Liver (tissue), 9 donors: ENCODE data around the gene MAN1C1. TPM values are rescaled to one million over a fixed set of nuclear protein-coding genes. Genes with fewer than 3 reads are reported as not detected.

Experiments
- DNase-seq: peaks from one replicate; pipeline ENCODE4 v3.0.0-alpha.2; 2017; ENCODE audit warnings: low spot score
- H3K27ac ChIP-seq, 2 donors: one replicate each; pipeline ENCODE4 v1.7.0; 2013; ENCODE audit warnings: inconsistent platforms in 2 of 2, low read length in 2 of 2, control low read depth in 1 of 2, low read depth in 1 of 2, mild to moderate bottlenecking in 1 of 2
- H3K27me3 ChIP-seq, 4 donors: one replicate each; pipeline versions ENCODE4 v1.6.1 to v1.7.0; 2013; ENCODE audit warnings: low read length in 3 of 4, inconsistent platforms in 1 of 4, mild to moderate bottlenecking in 1 of 4, moderate library complexity in 1 of 4; ENCODE audit not compliant: control insufficient read depth in 4 of 4, insufficient read depth in 4 of 4
- H3K36me3 ChIP-seq, 4 donors: one replicate each; pipeline versions ENCODE4 v1.6.1 to v1.7.0; 2013; ENCODE audit warnings: low read length in 3 of 4, mild to moderate bottlenecking in 3 of 4, low read depth in 1 of 4, moderate library complexity in 1 of 4; ENCODE audit not compliant: control insufficient read depth in 4 of 4, insufficient read depth in 3 of 4
- H3K4me1 ChIP-seq, 4 donors: one replicate each; pipeline versions ENCODE4 v1.6.1 to v1.7.0; 2013; ENCODE audit warnings: low read length in 3 of 4, mild to moderate bottlenecking in 3 of 4, moderate library complexity in 1 of 4; ENCODE audit not compliant: control insufficient read depth in 4 of 4, insufficient read depth in 4 of 4
- H3K4me3 ChIP-seq, 3 donors: one replicate each; pipeline versions ENCODE4 v1.6.1 to v1.7.0; 2013; ENCODE audit warnings: low read length in 3 of 3, control low read depth in 1 of 3, low read depth in 1 of 3, mild to moderate bottlenecking in 1 of 3
- H3K9ac ChIP-seq, 2 donors: one replicate each; pipeline ENCODE4 v1.7.0; 2013; ENCODE audit warnings: low read length in 2 of 2, mild to moderate bottlenecking in 2 of 2, moderate library complexity in 2 of 2, control low read depth in 1 of 2, low read depth in 1 of 2
- H3K9me3 ChIP-seq, 4 donors: one replicate each; pipeline versions ENCODE4 v1.6.1 to v1.7.0; 2013; ENCODE audit warnings: low read length in 3 of 4; ENCODE audit not compliant: control insufficient read depth in 4 of 4
- ATF3 ChIP-seq: IDR thresholded peaks from 2 replicates; pipeline ENCODE4 v1.6.1; 2016; ENCODE audit warnings: antibody characterized with exemption
- CTCF ChIP-seq: fragments of 150-350 bp; IDR thresholded peaks from 2 replicates; pipeline ENCODE4 v1.5.1; 2017; ENCODE audit warnings: improper control_type of control experiment, low read depth, low read length; ENCODE audit not compliant: missing input control
- EGR1 ChIP-seq, 2 donors: IDR thresholded peaks; 2 replicates each; pipeline ENCODE4 v1.6.1; 2016 to 2018; ENCODE audit warnings: antibody characterized with exemption in 2 of 2, low read depth in 2 of 2
- FOXA1 ChIP-seq: IDR thresholded peaks from 2 replicates; pipeline ENCODE4 v1.6.1; 2016; ENCODE audit warnings: antibody characterized with exemption
- FOXA2 ChIP-seq: IDR thresholded peaks from 2 replicates; pipeline ENCODE4 v1.6.1; 2016; ENCODE audit warnings: antibody characterized with exemption
- GABPA ChIP-seq, 2 donors: IDR thresholded peaks in 1 of 2; conservative IDR thresholded peaks in 1 of 2; 2 replicates each; pipeline ENCODE4 v1.6.1; 2016; ENCODE audit warnings: antibody characterized with exemption in 2 of 2, mild to moderate bottlenecking in 1 of 2, moderate library complexity in 1 of 2
- HNF4A ChIP-seq, 2 donors: conservative IDR thresholded peaks; 2 replicates each; pipeline ENCODE4 v1.6.1; 2016; ENCODE audit warnings: antibody characterized with exemption in 2 of 2, mild to moderate bottlenecking in 2 of 2
- HNF4G ChIP-seq: IDR thresholded peaks from 2 replicates; pipeline ENCODE4 v1.6.1; 2016; ENCODE audit warnings: antibody characterized with exemption
- JUND ChIP-seq, 2 donors: IDR thresholded peaks; 2 replicates each; pipeline ENCODE4 v1.6.1; 2016; ENCODE audit warnings: antibody characterized with exemption in 2 of 2
- MAX ChIP-seq: IDR thresholded peaks from 2 replicates; pipeline ENCODE4 v1.6.1; 2016; ENCODE audit warnings: antibody characterized with exemption
- NR2F2 ChIP-seq: IDR thresholded peaks from 2 replicates; pipeline ENCODE4 v1.6.1; 2016; ENCODE audit warnings: antibody characterized with exemption
- RAD21 ChIP-seq, 2 donors: IDR thresholded peaks; 2 replicates each; pipeline ENCODE4 v1.6.1; 2016; ENCODE audit warnings: antibody characterized with exemption in 2 of 2, mild to moderate bottlenecking in 2 of 2
- REST ChIP-seq: IDR thresholded peaks from 2 replicates; pipeline ENCODE4 v1.6.1; 2016; ENCODE audit warnings: antibody characterized with exemption, mild to moderate bottlenecking
- RXRA ChIP-seq, 2 donors: IDR thresholded peaks; 2 replicates each; pipeline ENCODE4 v1.6.1; 2017 to 2018; ENCODE audit warnings: antibody characterized with exemption in 2 of 2, mild to moderate bottlenecking in 1 of 2
- SP1 ChIP-seq: IDR thresholded peaks from 2 replicates; pipeline ENCODE4 v1.6.1; 2018; ENCODE audit warnings: antibody characterized with exemption, mild to moderate bottlenecking
- TAF1 ChIP-seq: conservative IDR thresholded peaks from 2 replicates; pipeline ENCODE4 v1.6.1; 2016; ENCODE audit warnings: antibody characterized with exemption, mild to moderate bottlenecking
- YY1 ChIP-seq: IDR thresholded peaks from 2 replicates; pipeline ENCODE4 v1.6.1; 2016; ENCODE audit warnings: antibody characterized with exemption, mild to moderate bottlenecking
- ZBTB33 ChIP-seq: IDR thresholded peaks from 2 replicates; pipeline ENCODE4 v1.6.1; 2016; ENCODE audit warnings: antibody characterized with exemption
- WGBS: extraction: QIAGEN DNeasy Blood & Tissue Kit; methylation state at CpG from one replicate; pipeline ENCODE4 v1.1.7; 2013; 5-methylcytosine and 5-hydroxymethylcytosine counted together
- polyA plus RNA-seq, 2 donors: library from polyadenylated mRNA; stranded (reverse) in 1 of 2; unstranded in 1 of 2; fragments of 200-250 nt in 1 of 2; fragments of >200 nt in 1 of 2; fragmentation: Nextera tagmentation in 1 of 2; extraction: Ambion mirVana in 1 of 2; gene quantifications; one replicate each; pipeline versions ENCODE4 v1.2.1 to v1.2.3, GENCODE V29; 2013 to 2015
- total RNA-seq, 2 donors: library from RNA; depleted of rRNA; stranded (reverse); fragments of >200 nt; gene quantifications; one replicate each; pipeline ENCODE4 v1.2.3, GENCODE V29; 2014
- donor health status: healthy.
- donor health status: healthy.
- donor health status: healthy.
- donor health status: healthy.
- donor health status: healthy.

Gene MAN1C1
- total and polyA plus RNA-seq, 4 donors: 6.3 to 16.0 (median 8.1) TPM

GRCh38 chr1:25790472-25790871 lies 173.9 kb downstream of the MAN1C1 start:
- H3K27me3 ChIP-seq: no peaks in the 10 kb centered on the region
- H3K27ac ChIP-seq: no peak overlapping the region
- no peak for DNase-seq
- peaks cover 0 to 3% (median 0%) of the 10 kb centered on the region in 4 donors for H3K36me3 ChIP-seq
- 92% methylated on average over 6 of the region's 6 CpGs for WGBS
- no peak overlapping the region for H3K9ac ChIP-seq
- no peaks in the 10 kb centered on the region for H3K9me3 ChIP-seq
- TF ChIP-seq CTCF: no peak
- no peak for TF ChIP-seq GABPA (IDR thresholded peaks at IDR 0.05 in 1 of 2, conservative IDR thresholded peaks at IDR 0.05 in 1 of 2)
- TF ChIP-seq NR2F2: no peak
- no peak for TF ChIP-seq SP1
- TF ChIP-seq ATF3: no peak
- no peak for TF ChIP-seq ZBTB33
- no peak for TF ChIP-seq YY1
- TF ChIP-seq HNF4A (conservative IDR thresholded peaks at IDR 0.05): no peak
- TF ChIP-seq FOXA1: no peak
- TF ChIP-seq JUND (IDR thresholded peaks at IDR 0.05): no peak
- TF ChIP-seq REST: no peak
- TF ChIP-seq MAX: no peak
- no peak for TF ChIP-seq TAF1
- TF ChIP-seq EGR1 (IDR thresholded peaks at IDR 0.05; ENCODE audit: low read depth in 2 of 2): no peak
- TF ChIP-seq FOXA2: no peak
- no peak for TF ChIP-seq RAD21 (IDR thresholded peaks at IDR 0.05)
- no peak for TF ChIP-seq RXRA (IDR thresholded peaks at IDR 0.05)
- no peak for TF ChIP-seq HNF4G
- H3K4me3 ChIP-seq: no peak overlapping the region
- H3K4me1 ChIP-seq: no peaks in the 10 kb centered on the region
